OCI-LY1 (cell line): ENCODE measurements around the gene AFAP1L1.
"Not testable (repeated sequence)": the region's sequence is repeated elsewhere in the genome, so short reads cannot be mapped to it uniquely, and the experiment has no call there.

Experiments
- H2AFZ ChIP-seq: fragments of 200-600 bp; sonication (generic), shearing (Covaris generic); 2 replicates; pipeline ENCODE4 v1.6.0; 2014; ENCODE audit warnings: antibody characterized with exemption, mild to moderate bottlenecking, low read length
- H3F3A ChIP-seq: fragments of 200-600 bp; sonication (generic), shearing (Covaris generic); 2 replicates; pipeline ENCODE4 v1.6.0; 2014; ENCODE audit warnings: mild to moderate bottlenecking, antibody characterized with exemption, low read length, moderate library complexity; ENCODE audit not compliant: insufficient read depth
- H3K27ac ChIP-seq: fragments of 200-600 bp; sonication (generic); 2 replicates; pipeline ENCODE4 v1.5.1; 2014; ENCODE audit warnings: low read length, mixed run types, mild to moderate bottlenecking, low read depth; ENCODE audit not compliant: poor library complexity, severe bottlenecking
- H3K27me3 ChIP-seq: fragments of 200-600 bp; sonication (generic); 2 replicates; pipeline ENCODE4 v1.6.0; 2014; ENCODE audit warnings: antibody characterized with exemption, mild to moderate bottlenecking, low read length, moderate library complexity; ENCODE audit not compliant: insufficient read depth
- H3K36me3 ChIP-seq: fragments of 200-600 bp; sonication (generic); 2 replicates; pipeline ENCODE4 v1.6.1; 2014; ENCODE audit warnings: mild to moderate bottlenecking, antibody characterized with exemption, low read length, moderate library complexity, mixed read lengths; ENCODE audit not compliant: insufficient read depth
- H3K4me1 ChIP-seq: fragments of 200-600 bp; sonication (generic); 2 replicates; pipeline ENCODE4 v1.5.1; 2014; ENCODE audit warnings: mild to moderate bottlenecking, low read length, moderate library complexity; ENCODE audit not compliant: insufficient read depth, severe bottlenecking
- H3K4me2 ChIP-seq: fragments of 200-600 bp; sonication (generic), shearing (Covaris generic); 2 replicates; pipeline ENCODE4 v1.6.1; 2014; ENCODE audit warnings: low read length
- H3K4me3 ChIP-seq: fragments of 200-600 bp; sonication (generic); 2 replicates; pipeline ENCODE4 v1.5.1; 2014; ENCODE audit warnings: low read length, low read depth, mild to moderate bottlenecking, mixed read lengths; ENCODE audit not compliant: poor library complexity, severe bottlenecking
- H3K79me2 ChIP-seq: fragments of 200-600 bp; shearing (Covaris generic); 2 replicates; pipeline ENCODE4 v1.6.1; 2016; ENCODE audit warnings: mixed run types, low read length, mixed read lengths; ENCODE audit not compliant: insufficient read depth
- H3K9ac ChIP-seq: fragments of 200-600 bp; sonication (generic), shearing (Covaris generic); 2 replicates; pipeline ENCODE4 v1.6.1; 2014; ENCODE audit warnings: mild to moderate bottlenecking, low read length, mixed read lengths
- H3K9me2 ChIP-seq: fragments of 200-600 bp; sonication (generic), shearing (Covaris generic); 2 replicates; pipeline ENCODE4 v1.6.1; 2014; ENCODE audit warnings: low read depth, mild to moderate bottlenecking, low read length, mixed read lengths
- H3K9me3 ChIP-seq: fragments of 200-600 bp; shearing (Covaris generic); 2 replicates; pipeline ENCODE4 v1.6.1; 2014; ENCODE audit warnings: low read length, mixed read lengths
- H4K20me1 ChIP-seq: fragments of 200-600 bp; sonication (generic), shearing (Covaris generic); 2 replicates; pipeline ENCODE4 v1.6.0; 2016; ENCODE audit warnings: mild to moderate bottlenecking, low read length; ENCODE audit not compliant: insufficient read depth
- CTCF ChIP-seq: fragments of 200-600 bp; sonication (generic), shearing (Covaris generic); IDR thresholded peaks from 2 replicates; pipeline ENCODE4 v1.5.1; 2017; ENCODE audit warnings: mild to moderate bottlenecking, antibody characterized with exemption, low read length, moderate library complexity, mixed read lengths
- EZH2 ChIP-seq: fragments of 200-600 bp; sonication (generic), shearing (Covaris generic); IDR thresholded peaks from 2 replicates; pipeline ENCODE4 v1.8.0; 2017; ENCODE audit warnings: borderline replicate concordance, mixed run types, mild to moderate bottlenecking, antibody characterized with exemption, low read length, moderate library complexity, mixed read lengths

AFAP1L1 gene

DNA sequence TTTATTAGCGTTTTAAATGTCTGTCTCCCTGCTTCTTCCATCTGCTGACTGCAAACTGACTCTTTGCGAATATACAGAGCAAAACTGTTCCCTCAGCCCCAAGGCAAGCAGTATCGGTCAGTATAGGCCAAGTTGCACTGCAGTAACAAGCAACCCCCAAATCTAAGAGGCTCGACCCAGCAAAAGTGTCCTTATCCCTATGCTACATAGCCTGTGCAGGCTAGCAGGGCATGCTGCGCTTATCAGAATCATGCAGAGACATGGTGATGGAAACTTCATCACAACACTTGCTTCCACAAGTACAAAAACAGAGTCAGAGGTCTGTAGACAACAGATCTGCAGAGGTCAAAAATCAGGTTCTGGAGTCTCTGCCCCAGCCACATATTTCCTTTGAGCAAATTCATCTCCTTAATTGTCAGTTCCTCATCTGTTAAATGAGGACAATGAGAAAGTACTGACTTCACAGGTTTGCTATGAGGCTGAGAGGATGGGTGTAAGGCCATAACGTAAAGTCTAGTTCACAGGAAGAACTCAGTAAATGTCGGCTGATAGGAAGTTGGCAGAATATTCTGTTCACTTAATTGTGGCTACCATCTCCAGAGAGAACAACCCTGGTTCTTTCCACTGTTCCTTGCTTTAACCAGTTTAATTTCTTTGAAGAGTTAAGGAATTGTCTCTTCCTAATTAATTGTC is 117.0 kb downstream of the AFAP1L1 start:
- no peaks in the 10 kb centered on the region for H3K4me1 ChIP-seq
- H3K9me3 ChIP-seq, result no peaks in the 10 kb centered on the region
- no peak overlapping the region for H2AFZ ChIP-seq
- H3K36me3 ChIP-seq, result no peaks in the 10 kb centered on the region
- no peaks in the 10 kb centered on the region for H3K79me2 ChIP-seq
- TF ChIP-seq CTCF, result no peak
- no peak for TF ChIP-seq EZH2
- H3K9ac ChIP-seq, result no peak overlapping the region
- H4K20me1 ChIP-seq, result no peaks in the 10 kb centered on the region
- no peaks in the 10 kb centered on the region for H3F3A ChIP-seq
- no peak overlapping the region for H3K27ac ChIP-seq
- no peaks in the 10 kb centered on the region for H3K9me2 ChIP-seq
- H3K27me3 ChIP-seq, result peaks cover 6% of the 10 kb centered on the region; the same call in 1 of the 2 replicates
- no peak overlapping the region for H3K4me2 ChIP-seq
- no peak overlapping the region for H3K4me3 ChIP-seq

- Histone ChIP-seq H3K4me2 (no peak overlapping the region), H3K9me2 (no peaks in the 10 kb centered on the region), H2AFZ (no peak overlapping the region), H3K36me3 (no peaks in the 10 kb centered on the region), H3K9me3 (no peaks in the 10 kb centered on the region), H3K27ac (no peak overlapping the region), H3K4me3 (no peak overlapping the region), H3F3A (no peaks in the 10 kb centered on the region), H3K79me2 (no peaks in the 10 kb centered on the region), H3K4me1 (no peaks in the 10 kb centered on the region), H3K27me3 (peaks cover 9% of the 10 kb centered on the region; the same call in 1 of the 2 replicates), H3K9ac (no peak overlapping the region), H4K20me1 (no peaks in the 10 kb centered on the region)
- TF ChIP-seq CTCF (no peak), EZH2 (no peak)
Measured at GRCh38 chr5:149389552-149390495, 118.2 kb downstream of the AFAP1L1 start.

DNA sequence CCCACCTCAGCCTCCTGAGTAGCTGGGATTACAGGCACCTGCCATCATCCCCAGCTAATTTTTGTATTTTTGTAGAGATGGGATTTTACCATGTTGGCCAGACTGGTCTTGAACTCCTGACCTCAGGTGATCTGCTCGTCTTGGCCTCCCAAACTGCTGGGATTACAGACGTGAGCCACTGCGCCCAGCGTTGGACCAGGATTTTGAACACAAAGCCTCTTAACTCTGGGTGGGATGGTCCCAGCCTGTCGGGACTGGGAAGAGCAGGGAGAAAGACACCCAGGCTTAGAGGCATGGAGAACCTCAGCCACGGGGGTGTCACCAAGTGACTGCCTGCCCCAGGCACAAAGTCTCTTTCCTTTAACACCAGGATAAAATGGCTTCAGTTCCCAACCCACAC is 119.4 kb downstream of the AFAP1L1 start:
- H3K9me2 ChIP-seq, H2AFZ ChIP-seq, H3K36me3 ChIP-seq, H3K4me1 ChIP-seq, H3K27ac ChIP-seq, H3F3A ChIP-seq, H3K27me3 ChIP-seq, H3K9me3 ChIP-seq, H4K20me1 ChIP-seq, H3K9ac ChIP-seq, H3K79me2 ChIP-seq, H3K4me2 ChIP-seq, H3K4me3 ChIP-seq: not testable (repeated sequence)
